Activated CD4-positive, alpha-beta memory T cell treated with anti-CD3 and anti-CD28 coated beads, Interleukin-2, amount 10 ng/mL, durations not matched to agents 7 days and 5 days (primary cell): ENCODE measurements around the gene RPL4. TPM values are rescaled to one million over a fixed set of nuclear protein-coding genes. Genes with fewer than 3 reads are reported as not detected.
"Not testable (repeated sequence)": the region's sequence is repeated elsewhere in the genome, so short reads cannot be mapped to it uniquely, and the experiment has no call there.

ENCODE experiments used
- CTCF ChIA-PET: fragments of 350-600 bp; sonication (Branson Sonifier 250); formaldehyde crosslinking; loops from one replicate; lab custom pipeline; 2021; ENCODE audit warnings: antibody characterized with exemption, inconsistent platforms; lab: Charles Lee
- POLR2A ChIA-PET: fragments of 350-600 bp; sonication (Branson Sonifier 250); formaldehyde crosslinking; loops from one replicate; lab custom pipeline; 2021; ENCODE audit warnings: antibody characterized with exemption; lab: Charles Lee
- DNase-seq: peaks from one replicate; pipeline ENCODE4 v3.0.0-alpha.2; 2020
- H3K27ac Mint-ChIP-seq: one replicate; pipeline ENCODE4 v1.8.0; 2021; ENCODE audit warnings: mild to moderate bottlenecking, mixed read lengths
- H3K27me3 Mint-ChIP-seq: one replicate; pipeline ENCODE4 v1.8.0; 2021; ENCODE audit warnings: mixed read lengths
- H3K36me3 Mint-ChIP-seq: one replicate; pipeline ENCODE4 v1.8.0; 2021; ENCODE audit warnings: low read depth, mixed read lengths
- H3K4me1 Mint-ChIP-seq: one replicate; pipeline ENCODE4 v1.8.0; 2021; ENCODE audit warnings: mixed read lengths
- H3K4me3 Mint-ChIP-seq: one replicate; pipeline ENCODE4 v1.8.0; 2021; ENCODE audit warnings: mild to moderate bottlenecking, mixed read lengths
- H3K9me3 Mint-ChIP-seq: one replicate; pipeline ENCODE4 v1.8.0; 2021; ENCODE audit warnings: mixed read lengths
- total RNA-seq, 2 experiments: library from RNA; stranded (reverse); gene quantifications; one replicate each; pipeline ENCODE4 v1.2.3, GENCODE V29; 2021

RPL4 gene
- total RNA-seq, 2 experiments from 2014 or later = 2,309 to 2,338 TPM

GRCh38 chr15:66503780-66504562 lies 684 bp downstream of the RPL4 start:
- Mint-ChIP-seq H3K27ac (peak overlapping the region; percentile 96), H3K36me3 (peaks cover 55% of the 10 kb centered on the region), H3K27me3 (no peaks in the 10 kb centered on the region), H3K4me3 (peak overlapping the region; percentile 92), H3K4me1 (peaks cover 69% of the 10 kb centered on the region), H3K9me3 (no peaks in the 10 kb centered on the region)
- no peak for DNase-seq
- ChIA-PET CTCF (interaction anchor here (0.6 to 1.3 kb wide), 3 partner anchors 10 to 118 kb away, joined by 3 to 4 read pairs (median 3); no protein-coding TSS in a partner anchor), POLR2A (interaction anchor here (0.6 to 3.9 kb wide), 14 partner anchors 9 to 925 kb away, joined by 3 to 64 read pairs (median 5); partner anchors contain the start of genes DIS3L, MAP2K1 and TIPIN)

GRCh38 chr15:66503041-66503648 lies 1.5 kb downstream of the RPL4 start:
- Mint-ChIP-seq H3K27ac (peak overlapping the region; percentile 96), H3K36me3 (peaks cover 61% of the 10 kb centered on the region), H3K4me1 (peaks cover 71% of the 10 kb centered on the region), H3K4me3 (peak overlapping the region; percentile 92)
- ChIA-PET CTCF (interaction anchor here (1.3 kb wide), 1 partner anchor 11 kb away, joined by 4 read pairs; no protein-coding TSS in a partner anchor), POLR2A (interaction anchor here (0.9 to 3.9 kb wide), 7 partner anchors 28 to 711 kb away, joined by 3 to 64 read pairs (median 5); partner anchors contain the start of genes DIS3L, MAP2K1 and TIPIN)
- H3K9me3 Mint-ChIP-seq, DNase-seq, H3K27me3 Mint-ChIP-seq: not testable (repeated sequence)

GRCh38 chr15:66502491-66502890 lies 2.2 kb downstream of the RPL4 start:
- H3K27me3 Mint-ChIP-seq = no peaks in the 10 kb centered on the region
- DNase-seq = no peak
- H3K27ac Mint-ChIP-seq = peak overlapping the region; percentile 96
- H3K36me3 Mint-ChIP-seq = peaks cover 67% of the 10 kb centered on the region
- peak overlapping the region; percentile 92 for H3K4me3 Mint-ChIP-seq
- ChIA-PET CTCF (no interaction called here), POLR2A (interaction anchor here (1.8 to 3.9 kb wide), 2 partner anchors 32 to 115 kb away, joined by 5 to 64 read pairs; partner anchors contain the start of gene MAP2K1)
- H3K9me3 Mint-ChIP-seq = no peaks in the 10 kb centered on the region
- peaks cover 71% of the 10 kb centered on the region for H3K4me1 Mint-ChIP-seq

- H3K36me3 Mint-ChIP-seq = peaks cover 77% of the 10 kb centered on the region
- H3K27me3 Mint-ChIP-seq, H3K9me3 Mint-ChIP-seq, H3K4me3 Mint-ChIP-seq: not testable (repeated sequence)
- H3K27ac Mint-ChIP-seq = peak overlapping the region; percentile 63
- ChIA-PET POLR2A (interaction anchor here (4.2 to 6.1 kb wide), 2 partner anchors 112 to 145 kb away, joined by 55 to 110 read pairs; partner anchors contain the start of genes MAP2K1 and TIPIN), CTCF (interaction anchor here (0.6 to 6.1 kb wide), 4 partner anchors 9 to 628 kb away, joined by 4 to 74 read pairs (median 6); partner anchors contain the start of genes MAP2K1 and TIPIN)
- DNase-seq = peak; percentile 15
- H3K4me1 Mint-ChIP-seq = peaks cover 66% of the 10 kb centered on the region
Observed at GRCh38 chr15:66500346-66500745, 4.3 kb downstream of the RPL4 start.

GRCh38 chr15:66498501-66499386 lies 5.9 kb downstream of the RPL4 start:
- POLR2A ChIA-PET = interaction anchor here (0.6 to 6.1 kb wide), 14 partner anchors 8 to 982 kb away, joined by 3 to 110 read pairs (median 6); partner anchors contain the start of genes DIS3L, MAP2K1 and TIPIN
- Mint-ChIP-seq H3K4me3 (no peak overlapping the region), H3K27me3 (no peaks in the 10 kb centered on the region), H3K9me3 (no peaks in the 10 kb centered on the region), H3K27ac (peak overlapping the region; percentile 88), H3K36me3 (peaks cover 82% of the 10 kb centered on the region), H3K4me1 (peaks cover 75% of the 10 kb centered on the region)
- CTCF ChIA-PET = interaction anchor here (0.6 to 6.1 kb wide), 28 partner anchors 8 to 1043 kb away, joined by 3 to 127 read pairs (median 4); partner anchors contain the start of genes DIS3L, MAP2K1, MEGF11 and RAB11A
- no peak for DNase-seq

- H3K27ac Mint-ChIP-seq = peak within 1 kb of the TSS; percentile 88
- peaks cover 70% of the 10 kb centered on the region for H3K4me1 Mint-ChIP-seq
- H3K27me3 Mint-ChIP-seq = no peaks in the 10 kb centered on the region
- ChIA-PET POLR2A (interaction anchor here (0.6 to 6.1 kb wide), 17 partner anchors 8 to 981 kb away, joined by 3 to 110 read pairs (median 6); partner anchors contain the start of genes DIS3L, MAP2K1, TIPIN and ZWILCH), CTCF (interaction anchor here (0.6 to 6.1 kb wide), 31 partner anchors 9 to 1348 kb away, joined by 3 to 127 read pairs (median 4); partner anchors contain the start of genes DIS3L, MAP2K1, TIPIN and ZWILCH)
- peaks cover 82% of the 10 kb centered on the region for H3K36me3 Mint-ChIP-seq
- peak; percentile 98 for DNase-seq
- peak within 1 kb of the TSS; percentile 91 for H3K4me3 Mint-ChIP-seq
- no peaks in the 10 kb centered on the region for H3K9me3 Mint-ChIP-seq
Observed at GRCh38 chr15:66497502-66498455, 6.9 kb downstream of the RPL4 start, which contains the start of gene SNAPC5. Gene SNAPC5 (minus strand): TSS chr15:66497762. CDS start chr15:66497731, 31 bp downstream.

- no peaks in the 10 kb centered on the region for H3K27me3 Mint-ChIP-seq
- peaks cover 64% of the 10 kb centered on the region for H3K4me1 Mint-ChIP-seq
- peaks cover 81% of the 10 kb centered on the region for H3K36me3 Mint-ChIP-seq
- peak overlapping the region; percentile 91 for H3K4me3 Mint-ChIP-seq
- POLR2A ChIA-PET = interaction anchor here (1.0 to 6.1 kb wide), 12 partner anchors 9 to 980 kb away, joined by 3 to 110 read pairs (median 12); partner anchors contain the start of genes DIS3L, MAP2K1, TIPIN and ZWILCH
- DNase-seq = peak; percentile 16
- peak overlapping the region; percentile 88 for H3K27ac Mint-ChIP-seq
- CTCF ChIA-PET = interaction anchor here (0.6 to 6.1 kb wide), 13 partner anchors 10 to 1348 kb away, joined by 3 to 127 read pairs (median 6); partner anchors contain the start of genes MAP2K1, TIPIN and ZWILCH
- H3K9me3 Mint-ChIP-seq = no peaks in the 10 kb centered on the region
Observed at GRCh38 chr15:66496951-66497501, 7.6 kb downstream of the RPL4 start.

- H3K36me3 Mint-ChIP-seq = peaks cover 75% of the 10 kb centered on the region
- no peaks in the 10 kb centered on the region for H3K9me3 Mint-ChIP-seq
- H3K4me1 Mint-ChIP-seq = peaks cover 41% of the 10 kb centered on the region
- H3K27me3 Mint-ChIP-seq = no peaks in the 10 kb centered on the region
- no peak overlapping the region for H3K4me3 Mint-ChIP-seq
- peak overlapping the region; percentile 2 for H3K27ac Mint-ChIP-seq
- ChIA-PET POLR2A (interaction anchor here (1.4 kb wide), 1 partner anchor 11 kb away, joined by 7 read pairs; the partner anchor contains the start of genes RPL4 and ZWILCH), CTCF (no interaction called here)
- no peak for DNase-seq
Observed at GRCh38 chr15:66494262-66494661, 10.4 kb downstream of the RPL4 start.

- Mint-ChIP-seq H3K4me1 (peaks cover 21% of the 10 kb centered on the region), H3K4me3 (no peak overlapping the region), H3K9me3 (no peaks in the 10 kb centered on the region), H3K27ac (no peak overlapping the region), H3K27me3 (no peaks in the 10 kb centered on the region), H3K36me3 (peaks cover 69% of the 10 kb centered on the region)
- ChIA-PET CTCF (interaction anchor here (1.5 to 1.7 kb wide), 2 partner anchors 12 to 106 kb away, joined by 4 to 8 read pairs; partner anchors contain the start of gene RPL4), POLR2A (interaction anchor here (0.6 to 2.5 kb wide), 3 partner anchors 10 to 137 kb away, joined by 3 to 12 read pairs (median 3); partner anchors contain the start of genes RPL4 and ZWILCH)
- DNase-seq = no peak
Observed at GRCh38 chr15:66491846-66492245, 12.8 kb downstream of the RPL4 start.

GRCh38 chr15:66489179-66489791 lies 15.4 kb downstream of the RPL4 start:
- POLR2A ChIA-PET = interaction anchor here (1.5 to 2.9 kb wide), 3 partner anchors 9 to 101 kb away, joined by 3 to 8 read pairs (median 5); partner anchors contain the start of gene SNAPC5
- DNase-seq = peak; percentile 8
- Mint-ChIP-seq H3K36me3 (peaks cover 72% of the 10 kb centered on the region), H3K4me1 (peaks cover 8% of the 10 kb centered on the region), H3K4me3 (no peak overlapping the region), H3K9me3 (no peaks in the 10 kb centered on the region), H3K27ac (peak overlapping the region; percentile 19), H3K27me3 (no peaks in the 10 kb centered on the region)
- CTCF ChIA-PET = interaction anchor here (1.3 kb wide), 1 partner anchor 10 kb away, joined by 3 read pairs; no protein-coding TSS in a partner anchor
